Stimulated activated effector memory CD8-positive, alpha-beta T cell treated with anti-CD3 and anti-CD28 coated beads, Interleukin-12 subunit alpha, Interleukin-12 subunit beta, amount 100 ng/mL, for 72 hours (primary cell): ENCODE data around the gene RRAGA.
"Not testable (repeated sequence)": the region's sequence is repeated elsewhere in the genome, so short reads cannot be mapped to it uniquely, and the experiment has no call there.

ENCODE experiments used
- ATAC-seq: fragments of 150-1000 bp; cut with Tn5 transposase; 2 replicates; pipeline ENCODE4 v1.10.0; 2021
- DNase-seq, 2 donors: peaks; one replicate each; pipeline ENCODE4 v3.0.0; 2021 to 2022; ENCODE audit warnings: low spot score in 2 of 2
- H3K27ac Mint-ChIP-seq: one replicate; pipeline ENCODE4 v1.8.0; 2022; ENCODE audit warnings: mild to moderate bottlenecking, mixed read lengths
- H3K36me3 Mint-ChIP-seq: one replicate; pipeline ENCODE4 v1.8.0; 2022; ENCODE audit warnings: mild to moderate bottlenecking, mixed read lengths
- H3K4me1 Mint-ChIP-seq: one replicate; pipeline ENCODE4 v1.8.0; 2022; ENCODE audit warnings: mixed read lengths
- H3K4me3 Mint-ChIP-seq: one replicate; pipeline ENCODE4 v1.8.0; 2022; ENCODE audit warnings: mild to moderate bottlenecking, mixed read lengths
- H3K9me3 Mint-ChIP-seq: one replicate; pipeline ENCODE4 v1.8.0; 2022; ENCODE audit warnings: mixed read lengths

RRAGA gene

GRCh38 chr9:19048966-19049916, at the start of gene RRAGA:
Gene RRAGA (plus strand): TSS chr9:19049427. CDS start chr9:19049660, 233 bp downstream.
- Mint-ChIP-seq H3K9me3 (no peaks in the 10 kb centered on the region), H3K4me3 (peak within 1 kb of the TSS; percentile 82), H3K27ac (peak within 1 kb of the TSS; percentile 95), H3K4me1 (peaks cover 19% of the 10 kb centered on the region), H3K36me3 (peaks cover 45% of the 10 kb centered on the region)
- DNase-seq (peak; percentile 92 to 97), ATAC-seq (peak; percentile 93)

GRCh38 chr9:19000133-19000532, 49.1 kb upstream of the RRAGA start:
- no peaks in the 10 kb centered on the region for H3K9me3 Mint-ChIP-seq
- no peak for DNase-seq
- no peak overlapping the region for H3K4me3 Mint-ChIP-seq

DNA sequence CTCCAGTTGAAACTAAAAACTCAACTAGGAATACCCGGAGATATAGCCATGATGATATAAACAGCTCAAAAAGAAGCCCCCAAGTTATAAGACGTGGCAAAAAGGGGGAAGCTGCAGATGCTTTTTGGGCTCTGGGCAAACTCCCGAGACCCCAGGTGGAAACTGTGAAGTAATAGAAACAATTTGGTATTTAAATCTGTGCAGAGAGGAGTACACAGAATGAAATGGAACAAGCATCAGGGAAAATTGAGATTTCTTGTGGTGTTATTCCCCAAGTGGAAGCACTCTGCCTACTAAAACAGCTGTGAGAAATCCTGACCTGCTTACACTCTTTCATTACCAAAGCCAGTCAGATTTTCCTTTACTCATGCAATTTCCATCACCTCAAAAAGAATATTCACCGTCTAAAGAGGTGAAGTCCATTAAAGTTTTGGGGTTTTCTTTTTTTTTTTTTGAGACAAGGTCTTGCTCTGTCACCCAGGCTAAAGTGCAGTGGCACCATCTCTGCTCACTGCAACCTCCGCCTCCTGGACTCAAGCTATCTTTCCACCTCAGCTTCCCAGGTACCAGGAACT, 39.7 kb upstream of the RRAGA start:
- H3K9me3 Mint-ChIP-seq = no peaks in the 10 kb centered on the region
- no peak for DNase-seq
- no peak overlapping the region for H3K27ac Mint-ChIP-seq
- H3K4me1 Mint-ChIP-seq = no peaks in the 10 kb centered on the region
- H3K36me3 Mint-ChIP-seq = no peaks in the 10 kb centered on the region
- no peak overlapping the region for H3K4me3 Mint-ChIP-seq
- no peak for ATAC-seq

More at GRCh38 chr9:19000133-19000532, 49.1 kb upstream of the RRAGA start:
- ATAC-seq = no peak
- Mint-ChIP-seq H3K4me1 (no peaks in the 10 kb centered on the region), H3K36me3 (no peaks in the 10 kb centered on the region), H3K27ac (no peak overlapping the region)

DNA sequence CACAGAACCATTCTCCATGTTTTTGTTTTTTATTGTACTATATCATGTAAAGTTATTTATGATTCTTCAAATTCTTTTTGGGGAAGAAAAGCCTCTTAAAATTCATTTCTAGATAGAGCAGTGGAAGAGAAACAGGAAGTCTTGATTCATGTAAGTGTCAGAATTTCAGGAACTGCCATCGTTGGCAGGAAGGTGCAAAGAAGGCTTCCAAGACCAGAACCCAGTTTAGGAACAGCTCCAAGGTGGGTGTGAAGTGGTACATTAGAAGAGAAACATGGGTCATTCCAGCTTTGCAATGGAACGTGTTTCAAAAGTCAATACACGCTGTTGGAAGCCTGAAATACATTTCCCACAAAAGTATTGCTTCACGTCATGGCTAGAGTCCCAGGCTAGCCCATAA, 31.0 kb upstream of the RRAGA start:
- ATAC-seq (no peak), DNase-seq (no peak)
- Mint-ChIP-seq H3K4me1 (no peaks in the 10 kb centered on the region), H3K4me3 (no peak overlapping the region), H3K27ac (no peak overlapping the region), H3K36me3 (no peaks in the 10 kb centered on the region), H3K9me3 (no peaks in the 10 kb centered on the region)

DNA sequence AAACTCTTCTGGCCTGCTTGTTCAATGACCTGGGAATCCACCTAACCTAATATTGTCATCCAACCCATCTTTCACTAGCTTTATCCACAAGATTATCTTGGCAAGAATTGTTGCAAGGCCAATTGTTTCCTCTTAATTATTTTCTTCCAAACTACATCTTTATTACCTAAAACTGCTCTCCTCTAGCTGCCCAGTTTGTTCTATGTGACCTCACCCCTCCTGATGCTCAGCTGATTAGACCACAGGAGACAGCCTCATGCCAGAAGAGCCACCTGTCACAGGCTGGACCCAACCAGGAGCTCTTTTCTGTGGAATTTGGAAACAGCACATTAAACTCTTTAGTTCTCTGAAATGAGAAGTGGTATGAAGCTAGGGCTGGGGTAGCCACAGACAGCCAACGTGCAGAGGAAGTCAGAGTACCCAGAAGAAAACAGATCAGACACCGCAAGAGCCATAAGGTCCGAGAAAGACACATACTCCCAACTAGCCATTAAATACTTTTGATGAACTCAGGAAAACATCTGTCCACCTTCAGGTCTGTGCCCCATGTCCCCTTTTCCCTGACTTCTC, 28.3 kb upstream of the RRAGA start:
- no peaks in the 10 kb centered on the region for H3K36me3 Mint-ChIP-seq
- H3K4me1 Mint-ChIP-seq = no peaks in the 10 kb centered on the region
- no peak overlapping the region for H3K27ac Mint-ChIP-seq
- ATAC-seq (no peak), DNase-seq (no peak)
- no peak overlapping the region for H3K4me3 Mint-ChIP-seq
- no peaks in the 10 kb centered on the region for H3K9me3 Mint-ChIP-seq

DNA sequence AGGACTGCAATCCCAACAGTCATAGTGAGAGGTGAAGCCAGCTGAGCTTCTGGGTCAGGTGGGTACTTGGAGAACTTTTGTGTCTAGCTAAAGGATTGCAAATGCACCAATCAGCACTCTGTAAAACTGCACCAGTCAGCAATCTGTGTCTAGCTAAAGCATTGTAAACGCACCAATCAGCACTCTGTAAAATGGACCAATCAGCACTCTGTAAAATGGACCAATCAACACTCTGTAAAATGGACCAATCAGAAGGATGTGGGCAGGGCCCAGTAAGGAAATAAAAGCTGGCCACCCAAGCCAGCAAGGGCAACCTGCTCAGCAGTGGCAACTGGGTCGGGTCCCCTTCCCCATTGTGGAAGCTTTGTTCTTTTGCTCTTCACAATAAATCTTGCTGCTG, 27.6 kb upstream of the RRAGA start:
- not testable (repeated sequence) for ATAC-seq, H3K36me3 Mint-ChIP-seq, H3K4me1 Mint-ChIP-seq, H3K9me3 Mint-ChIP-seq, H3K4me3 Mint-ChIP-seq, DNase-seq, H3K27ac Mint-ChIP-seq

- H3K36me3 Mint-ChIP-seq = no peaks in the 10 kb centered on the region
- H3K9me3 Mint-ChIP-seq = no peaks in the 10 kb centered on the region
- DNase-seq = no peak
- H3K27ac Mint-ChIP-seq = no peak overlapping the region
- peak; percentile 51 for ATAC-seq
- peaks cover 7% of the 10 kb centered on the region for H3K4me1 Mint-ChIP-seq
- H3K4me3 Mint-ChIP-seq = no peak overlapping the region
These were observed 27.0 kb upstream of the RRAGA start for GRCh38 chr9:19022206-19022605.

GRCh38 chr9:19023078-19023477, 26.1 kb upstream of the RRAGA start:
- no peak overlapping the region for H3K27ac Mint-ChIP-seq
- H3K4me3 Mint-ChIP-seq = no peak overlapping the region
- DNase-seq = no peak
- H3K36me3 Mint-ChIP-seq = no peaks in the 10 kb centered on the region
- H3K9me3 Mint-ChIP-seq = no peaks in the 10 kb centered on the region
- no peak for ATAC-seq
- peaks cover 7% of the 10 kb centered on the region for H3K4me1 Mint-ChIP-seq

GRCh38 chr9:19026375-19026774, 22.9 kb upstream of the RRAGA start:
- Mint-ChIP-seq H3K4me3 (no peak overlapping the region), H3K27ac (no peak overlapping the region), H3K4me1 (peaks cover 7% of the 10 kb centered on the region), H3K36me3 (no peaks in the 10 kb centered on the region), H3K9me3 (no peaks in the 10 kb centered on the region)
- DNase-seq (no peak), ATAC-seq (peak; percentile 45)

DNA sequence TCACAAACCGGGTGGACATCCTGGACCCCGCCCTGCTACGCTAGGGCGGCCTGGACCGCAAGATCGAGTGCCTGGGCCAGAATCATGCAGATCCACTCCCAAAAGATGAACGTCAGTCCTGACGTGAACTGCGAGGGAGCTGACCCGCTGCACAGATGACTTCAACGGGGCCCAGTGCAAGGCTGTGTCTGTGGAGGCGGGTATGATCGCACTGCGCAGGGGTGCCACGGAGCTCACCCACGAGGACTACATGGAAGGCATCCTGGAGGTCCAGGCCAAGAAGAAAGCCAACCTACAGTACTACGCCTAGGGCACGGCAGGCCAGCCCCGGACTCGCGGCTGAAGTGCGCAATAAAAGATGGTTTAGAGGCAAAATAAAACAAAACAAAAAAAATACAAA, 21.4 kb upstream of the RRAGA start:
- Mint-ChIP-seq H3K4me1 (peaks cover 7% of the 10 kb centered on the region), H3K4me3 (no peak overlapping the region), H3K27ac (no peak overlapping the region), H3K9me3 (no peaks in the 10 kb centered on the region), H3K36me3 (no peaks in the 10 kb centered on the region)
- no peak for ATAC-seq
- peak in 1 of 2 donors; percentile 15 for DNase-seq

DNA sequence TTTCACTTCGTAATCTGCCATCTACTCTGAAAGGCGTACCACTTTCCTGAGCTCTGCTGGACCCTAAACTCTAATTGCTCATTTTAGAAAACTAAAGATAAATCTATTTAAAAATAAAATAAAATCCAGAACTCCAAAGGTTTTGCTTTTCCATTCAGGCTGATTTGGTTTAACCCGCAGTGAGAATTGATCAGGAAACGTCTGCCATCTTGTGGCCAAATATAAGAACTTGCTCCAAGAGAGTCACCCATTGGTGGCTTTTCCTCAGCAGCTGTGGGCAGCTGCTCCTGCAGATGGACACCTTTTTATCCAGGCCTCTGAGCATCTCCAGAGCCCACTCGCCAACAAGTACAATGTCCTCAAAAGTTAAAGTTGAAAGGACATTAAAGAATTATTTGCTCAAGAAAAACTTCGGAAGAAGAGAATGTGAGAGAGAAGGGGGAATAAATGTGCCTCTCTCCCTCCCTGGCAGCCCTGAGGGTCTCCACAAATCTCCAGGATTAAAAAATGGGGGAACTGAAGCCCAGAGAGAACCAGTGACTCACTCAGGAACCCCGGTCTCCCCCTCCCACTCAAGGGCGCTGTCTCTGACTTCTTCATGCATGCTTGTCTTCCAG, 20.3 kb upstream of the RRAGA start:
- Mint-ChIP-seq H3K4me1 (peaks cover 7% of the 10 kb centered on the region), H3K4me3 (no peak overlapping the region), H3K9me3 (no peaks in the 10 kb centered on the region), H3K36me3 (no peaks in the 10 kb centered on the region), H3K27ac (no peak overlapping the region)
- DNase-seq = peak in 1 of 2 donors; percentile 54
- ATAC-seq = peak; percentile 46

DNA sequence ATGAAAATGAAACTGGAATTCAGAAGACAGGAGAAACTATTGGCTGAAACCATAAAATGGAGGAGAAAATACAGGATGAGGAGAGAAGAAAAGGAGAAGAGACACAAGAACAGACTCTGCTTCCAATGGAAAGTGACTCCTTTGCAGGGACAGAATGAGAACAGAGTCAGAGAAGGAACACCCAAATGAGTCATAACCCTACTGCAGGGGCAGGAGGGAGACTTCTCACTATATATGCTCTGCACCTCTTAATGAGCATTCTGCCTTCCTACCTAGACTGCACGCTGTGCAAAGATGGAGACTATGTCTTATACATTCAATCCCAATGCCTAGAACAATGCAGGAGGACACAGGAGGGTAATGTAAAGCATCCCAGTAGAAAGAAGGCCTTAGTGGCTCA, 18.3 kb upstream of the RRAGA start:
- DNase-seq (peak in 1 of 2 donors; percentile 39), ATAC-seq (peak; percentile 81)
- no peaks in the 10 kb centered on the region for H3K9me3 Mint-ChIP-seq
- H3K27ac Mint-ChIP-seq = no peak overlapping the region
- no peaks in the 10 kb centered on the region for H3K36me3 Mint-ChIP-seq
- peaks cover 7% of the 10 kb centered on the region for H3K4me1 Mint-ChIP-seq
- no peak overlapping the region for H3K4me3 Mint-ChIP-seq

DNA sequence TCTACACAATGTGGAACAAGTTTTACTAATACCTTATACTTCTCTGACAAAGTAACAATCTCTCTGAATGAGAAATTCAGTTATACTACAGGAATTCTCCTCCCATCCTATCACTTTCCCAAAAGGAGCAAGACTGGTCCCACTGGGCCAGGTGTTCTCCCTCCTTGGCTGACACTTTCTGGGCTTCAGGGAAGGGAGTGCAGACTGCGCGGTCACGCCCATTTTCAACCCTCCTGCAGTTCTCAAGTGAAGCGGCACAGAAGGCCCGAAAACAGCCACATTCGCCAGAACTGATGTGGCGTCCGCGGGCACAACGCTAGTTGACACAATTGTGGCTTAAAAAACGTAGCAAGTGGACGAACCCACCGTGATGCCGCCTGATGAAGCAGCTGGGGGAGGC, 16.8 kb upstream of the RRAGA start:
- H3K9me3 Mint-ChIP-seq = no peaks in the 10 kb centered on the region
- peak in 1 of 2 donors; percentile 44 for DNase-seq
- no peaks in the 10 kb centered on the region for H3K36me3 Mint-ChIP-seq
- no peak overlapping the region for H3K27ac Mint-ChIP-seq
- H3K4me3 Mint-ChIP-seq = no peak overlapping the region
- no peak for ATAC-seq
- no peaks in the 10 kb centered on the region for H3K4me1 Mint-ChIP-seq

- DNase-seq (peak in 1 of 2 donors; percentile 42), ATAC-seq (no peak)
- H3K36me3 Mint-ChIP-seq = no peaks in the 10 kb centered on the region
- no peak within 1 kb of the TSS for H3K4me3 Mint-ChIP-seq
- no peak within 1 kb of the TSS for H3K27ac Mint-ChIP-seq
- no peaks in the 10 kb centered on the region for H3K9me3 Mint-ChIP-seq
- no peaks in the 10 kb centered on the region for H3K4me1 Mint-ChIP-seq
These were observed 16.2 kb upstream of the RRAGA start, which contains the start of gene SAXO1 for GRCh38 chr9:19033015-19033414. Gene SAXO1 (minus strand): TSS chr9:19033209. CDS start chr9:19032908, 301 bp downstream.

DNA sequence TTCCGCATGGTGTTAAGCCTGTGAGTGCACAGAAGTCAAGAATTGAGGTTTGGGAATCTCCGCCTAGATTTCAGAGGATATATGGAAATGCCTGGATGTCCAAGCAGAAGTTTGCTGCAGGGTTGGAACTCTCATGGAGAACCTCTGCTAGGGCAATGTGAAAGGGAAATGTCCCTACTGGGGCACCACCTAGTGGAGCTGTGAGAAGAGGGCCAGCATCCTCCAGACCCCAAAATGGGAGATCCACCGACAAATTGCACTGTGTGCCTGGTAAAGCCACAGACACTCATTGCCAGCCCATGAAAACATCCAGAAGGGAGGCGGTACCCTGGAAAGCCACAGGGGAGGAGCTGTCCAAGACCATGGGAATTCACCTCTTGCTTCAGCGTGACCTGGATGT, 12.6 kb upstream of the RRAGA start:
- no peak overlapping the region for H3K27ac Mint-ChIP-seq
- peak in 1 of 2 donors; percentile 41 for DNase-seq
- no peak overlapping the region for H3K4me3 Mint-ChIP-seq
- H3K4me1 Mint-ChIP-seq = no peaks in the 10 kb centered on the region
- no peaks in the 10 kb centered on the region for H3K9me3 Mint-ChIP-seq
- H3K36me3 Mint-ChIP-seq = no peaks in the 10 kb centered on the region
- no peak for ATAC-seq
